Measurements from ENCODE around the gene BMP6. TPM values are rescaled to one million over a fixed set of nuclear protein-coding genes. Genes with fewer than 3 reads are reported as not detected.

BMP6 gene
- polyA plus RNA-seq, 3 donors = not detected

DNA sequence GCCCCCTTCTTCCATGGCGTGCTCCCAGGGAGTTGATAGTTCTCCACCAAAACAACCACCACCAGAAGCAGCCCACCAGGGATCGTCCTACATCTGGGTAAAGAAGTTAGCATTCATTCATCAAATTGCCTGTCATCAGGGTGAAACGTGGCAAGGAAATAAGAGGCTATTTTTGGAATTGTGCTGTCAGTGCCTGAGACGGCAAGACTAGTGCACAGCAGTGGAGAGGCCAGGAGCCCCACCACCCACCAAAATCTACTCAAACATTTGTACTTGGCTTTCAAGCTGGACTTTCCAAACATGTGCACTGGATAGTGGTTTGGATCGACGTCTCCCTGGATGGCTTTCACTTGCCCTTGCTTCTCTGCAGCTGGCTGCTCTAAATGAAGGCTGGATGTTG, 139.9 kb downstream of the BMP6 start:
- no peak overlapping the region for H2AFZ ChIP-seq (ENCODE audit: insufficient read depth, low read depth, low read length, poor library complexity, severe bottlenecking)
- intact Hi-C loops (cut with micrococcal nuclease) = no loop called here
- no peaks in the 10 kb centered on the region for H3K4me1 Mint-ChIP-seq
- no peak overlapping the region for H3K9ac ChIP-seq (ENCODE audit: insufficient read depth, low read length, poor library complexity, severe bottlenecking)
- 100% methylated on average over 2 of the region's 6 CpGs for WGBS (ENCODE audit: insufficient coverage)
- DNase-seq = no peak
- no peaks in the 10 kb centered on the region for H3K36me3 Mint-ChIP-seq
- TF ChIP-seq, protein P1, sequence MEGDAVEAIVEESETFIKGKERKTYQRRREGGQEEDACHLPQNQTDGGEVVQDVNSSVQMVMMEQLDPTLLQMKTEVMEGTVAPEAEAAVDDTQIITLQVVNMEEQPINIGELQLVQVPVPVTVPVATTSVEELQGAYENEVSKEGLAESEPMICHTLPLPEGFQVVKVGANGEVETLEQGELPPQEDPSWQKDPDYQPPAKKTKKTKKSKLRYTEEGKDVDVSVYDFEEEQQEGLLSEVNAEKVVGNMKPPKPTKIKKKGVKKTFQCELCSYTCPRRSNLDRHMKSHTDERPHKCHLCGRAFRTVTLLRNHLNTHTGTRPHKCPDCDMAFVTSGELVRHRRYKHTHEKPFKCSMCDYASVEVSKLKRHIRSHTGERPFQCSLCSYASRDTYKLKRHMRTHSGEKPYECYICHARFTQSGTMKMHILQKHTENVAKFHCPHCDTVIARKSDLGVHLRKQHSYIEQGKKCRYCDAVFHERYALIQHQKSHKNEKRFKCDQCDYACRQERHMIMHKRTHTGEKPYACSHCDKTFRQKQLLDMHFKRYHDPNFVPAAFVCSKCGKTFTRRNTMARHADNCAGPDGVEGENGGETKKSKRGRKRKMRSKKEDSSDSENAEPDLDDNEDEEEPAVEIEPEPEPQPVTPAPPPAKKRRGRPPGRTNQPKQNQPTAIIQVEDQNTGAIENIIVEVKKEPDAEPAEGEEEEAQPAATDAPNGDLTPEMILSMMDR (IDR thresholded peaks at IDR 0.05) = no peak
- H4K20me1 ChIP-seq (ENCODE audit: insufficient read depth, low read length) = no peaks in the 10 kb centered on the region
- no peaks in the 10 kb centered on the region for H3K4me1 ChIP-seq (ENCODE audit: control insufficient read depth in 1 of 2, insufficient read depth in 2 of 2, low read length in 2 of 2)
- H3K36me3 ChIP-seq (replicated peaks in 1 of 2; ENCODE audit: control insufficient read depth in 1 of 2, insufficient read depth in 2 of 2, low read length in 2 of 2) = no peaks in the 10 kb centered on the region
- peaks cover 0 to 17% of the 10 kb centered on the region in 2 donors for H3K9me3 ChIP-seq (replicated peaks in 1 of 2; ENCODE audit: control insufficient read depth in 1 of 2, insufficient read depth in 1 of 2, low read length in 2 of 2)
- no peaks in the 10 kb centered on the region for H3K27me3 ChIP-seq (ENCODE audit: control insufficient read depth in 2 of 2, insufficient read depth in 2 of 2, low read length in 2 of 2)
- peaks cover 2 to 22% (median 7%) of the 10 kb centered on the region in 7 donors for H3K9me3 Mint-ChIP-seq
- peaks cover 0 to 1% (median 0%) of the 10 kb centered on the region in 3 donors for H3K27me3 Mint-ChIP-seq (ENCODE audit: low read depth in 3 of 3)
- H3K79me2 ChIP-seq (ENCODE audit: insufficient read depth, low read length) = no peaks in the 10 kb centered on the region
- H3K4me3 ChIP-seq (replicated peaks in 1 of 3; ENCODE audit: low read depth in 2 of 3, low read length in 3 of 3) = no peak overlapping the region
- H3K27ac ChIP-seq (ENCODE audit: low read depth in 1 of 2, low read length in 2 of 2) = no peak overlapping the region
- H3K27ac Mint-ChIP-seq = no peak overlapping the region
- no peak overlapping the region for H3K4me2 ChIP-seq (replicated peaks; ENCODE audit: extremely low read depth, low read length, poor library complexity, severe bottlenecking)
- H3K4me3 Mint-ChIP-seq = no peak overlapping the region

DNA sequence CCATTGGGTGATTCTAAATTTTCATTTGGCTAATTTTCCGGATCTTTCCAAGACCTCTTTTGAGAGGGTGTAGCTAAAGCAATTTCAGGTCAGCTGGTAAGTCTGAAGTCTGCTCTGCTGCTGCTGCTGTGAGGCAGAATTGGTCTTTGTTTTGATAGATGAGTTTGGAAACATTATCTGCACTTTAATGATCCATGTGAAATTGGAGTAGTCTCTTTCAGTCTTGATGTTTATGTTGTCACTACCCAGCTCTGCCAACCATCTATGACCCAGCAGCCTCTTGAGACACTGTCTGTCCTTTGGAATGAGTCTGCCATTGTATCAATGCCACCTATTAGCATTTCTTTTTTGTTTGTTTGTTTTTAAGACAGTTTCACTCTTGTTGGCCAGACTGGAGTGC, 140.6 kb downstream of the BMP6 start:
- H3K36me3 ChIP-seq (replicated peaks in 1 of 2; ENCODE audit: control insufficient read depth in 1 of 2, insufficient read depth in 2 of 2, low read length in 2 of 2) = no peaks in the 10 kb centered on the region
- Mint-ChIP-seq H3K9me3 (peaks cover 2 to 20% (median 11%) of the 10 kb centered on the region in 7 donors), H3K27ac (no peak overlapping the region), H3K4me3 (no peak overlapping the region), H3K4me1 (no peaks in the 10 kb centered on the region), H3K27me3 (ENCODE audit: low read depth in 3 of 3) (peaks cover 0 to 1% (median 0%) of the 10 kb centered on the region in 3 donors), H3K36me3 (no peaks in the 10 kb centered on the region)
- no peaks in the 10 kb centered on the region for H3K4me1 ChIP-seq (ENCODE audit: control insufficient read depth in 1 of 2, insufficient read depth in 2 of 2, low read length in 2 of 2)
- no peak overlapping the region for H3K27ac ChIP-seq (ENCODE audit: low read depth in 1 of 2, low read length in 2 of 2)
- H3K9me3 ChIP-seq (replicated peaks in 1 of 2; ENCODE audit: control insufficient read depth in 1 of 2, insufficient read depth in 1 of 2, low read length in 2 of 2) = peaks cover 0 to 19% of the 10 kb centered on the region in 2 donors
- H3K79me2 ChIP-seq (ENCODE audit: insufficient read depth, low read length) = no peaks in the 10 kb centered on the region
- DNase-seq = no peak
- no peaks in the 10 kb centered on the region for H4K20me1 ChIP-seq (ENCODE audit: insufficient read depth, low read length)
- no peaks in the 10 kb centered on the region for H3K27me3 ChIP-seq (ENCODE audit: control insufficient read depth in 2 of 2, insufficient read depth in 2 of 2, low read length in 2 of 2)
- intact Hi-C loops (cut with micrococcal nuclease) = no loop called here
- H3K4me2 ChIP-seq (replicated peaks; ENCODE audit: extremely low read depth, low read length, poor library complexity, severe bottlenecking) = no peak overlapping the region
- 100% methylated on average over 1 of the region's 1 CpG for WGBS (ENCODE audit: insufficient coverage)
- H2AFZ ChIP-seq (ENCODE audit: insufficient read depth, low read depth, low read length, poor library complexity, severe bottlenecking) = no peak overlapping the region
- TF ChIP-seq, protein P1 (IDR thresholded peaks at IDR 0.05) = no peak
- H3K4me3 ChIP-seq (replicated peaks in 1 of 3; ENCODE audit: low read depth in 2 of 3, low read length in 3 of 3) = no peak overlapping the region
- no peak overlapping the region for H3K9ac ChIP-seq (ENCODE audit: insufficient read depth, low read length, poor library complexity, severe bottlenecking)

Measured in CD14-positive monocyte (primary cell).